GM18858 (cell line): ENCODE measurements around the gene ENPP3.

ENCODE experiments used
- ATAC-seq: cut with Tn5 transposase; IDR thresholded peaks from one replicate; pipeline ENCODE4 v1.9.1; 2021; ENCODE audit not compliant: unreplicated experiment

The ENPP3 gene

DNA sequence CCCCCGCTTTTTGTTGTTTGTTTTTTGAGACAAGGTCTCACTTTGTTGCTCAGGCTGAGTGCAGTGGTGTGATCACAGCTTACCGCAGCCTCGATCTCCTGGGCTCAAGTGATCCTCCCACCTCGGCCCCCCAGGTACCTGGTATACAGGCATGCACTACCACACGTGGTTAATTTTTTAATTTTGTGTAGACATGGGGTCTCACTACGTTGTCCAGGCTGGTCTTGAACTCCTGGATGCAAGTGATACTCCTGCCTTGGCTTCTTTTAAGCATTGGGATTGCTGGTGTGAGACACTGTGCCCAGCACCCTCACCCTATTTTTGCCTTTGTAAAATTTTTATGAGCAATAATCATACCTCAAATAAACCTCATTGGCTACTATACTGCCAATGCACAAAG is 5.5 kb downstream of the ENPP3 start:
- ATAC-seq: no peak

DNA sequence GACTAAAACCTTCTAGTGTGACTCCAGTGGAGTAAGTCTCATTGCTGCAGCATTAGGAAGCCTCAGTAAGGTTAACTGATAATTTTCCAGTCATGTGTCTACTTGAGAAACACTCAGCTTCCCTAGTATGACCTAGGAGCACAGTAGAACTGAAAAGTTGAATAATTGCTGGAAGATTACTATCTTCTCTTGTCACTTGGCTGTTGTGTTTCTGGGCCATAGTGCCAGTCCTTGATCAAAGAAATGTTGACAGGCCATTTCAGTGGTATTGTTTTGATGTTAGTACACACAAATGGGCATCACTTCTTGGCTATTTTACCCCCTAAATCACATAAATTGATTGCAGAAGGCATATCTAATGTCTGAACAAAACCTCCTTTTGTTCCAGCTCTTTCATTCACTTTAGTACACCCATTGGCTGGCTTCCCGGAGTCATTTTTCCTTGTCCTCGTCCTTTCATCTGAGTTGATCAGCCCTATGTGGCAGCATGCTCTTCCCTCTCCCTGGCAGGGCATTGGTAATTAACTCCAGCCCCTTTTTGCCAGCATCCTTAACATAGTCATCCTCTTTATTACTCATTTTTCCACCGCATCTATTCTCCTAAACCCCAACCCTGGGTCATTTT is 6.0 kb downstream of the ENPP3 start:
- no peak for ATAC-seq

DNA sequence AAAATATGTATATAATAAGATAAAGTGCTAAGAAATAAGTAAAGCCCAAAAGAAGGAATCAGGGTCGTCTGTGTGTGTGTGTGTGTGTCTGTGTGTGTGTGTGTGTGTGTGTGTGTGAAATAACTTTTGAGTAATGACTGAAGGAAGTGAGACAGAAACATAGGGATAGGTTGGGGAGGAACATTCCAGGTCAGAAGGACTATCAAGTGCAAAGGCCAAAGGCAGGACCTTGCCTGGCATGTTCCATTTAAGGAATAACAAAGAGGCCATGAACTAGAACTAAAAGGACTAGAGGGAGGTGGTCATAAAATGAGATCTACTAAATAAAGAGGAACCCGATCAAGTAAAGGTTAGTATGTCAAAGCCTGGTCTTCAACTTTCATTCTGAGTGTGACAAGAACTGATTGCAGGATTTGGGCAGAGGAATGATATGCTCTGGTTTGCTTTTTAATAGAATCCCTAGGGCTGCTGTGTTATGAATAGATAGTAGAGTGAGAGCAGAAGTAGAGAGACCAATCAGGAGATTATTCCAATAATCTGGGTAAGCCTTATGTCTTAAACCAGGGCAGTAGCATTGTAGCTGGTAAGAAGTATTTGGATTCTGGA is 6.9 kb downstream of the ENPP3 start:
- no peak for ATAC-seq

DNA sequence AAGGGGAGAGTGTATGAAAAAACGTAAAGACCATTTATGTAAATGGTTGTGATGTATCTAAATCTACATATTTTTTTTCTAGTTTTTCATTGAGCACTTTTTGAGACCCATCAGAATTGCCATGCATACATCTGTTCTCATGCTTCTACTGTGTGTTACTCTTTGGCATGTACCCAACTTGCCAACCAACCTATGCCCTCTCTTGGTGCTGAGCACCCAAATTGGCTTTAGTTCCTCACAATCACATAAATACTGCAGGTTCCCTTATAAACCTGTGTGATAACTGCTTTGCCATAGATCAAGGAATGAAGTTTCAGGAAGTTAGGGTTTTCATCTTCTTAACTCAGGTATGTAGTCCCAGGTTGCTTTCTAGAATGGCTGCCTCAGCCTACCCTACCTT is 7.8 kb downstream of the ENPP3 start:
- no peak for ATAC-seq

DNA sequence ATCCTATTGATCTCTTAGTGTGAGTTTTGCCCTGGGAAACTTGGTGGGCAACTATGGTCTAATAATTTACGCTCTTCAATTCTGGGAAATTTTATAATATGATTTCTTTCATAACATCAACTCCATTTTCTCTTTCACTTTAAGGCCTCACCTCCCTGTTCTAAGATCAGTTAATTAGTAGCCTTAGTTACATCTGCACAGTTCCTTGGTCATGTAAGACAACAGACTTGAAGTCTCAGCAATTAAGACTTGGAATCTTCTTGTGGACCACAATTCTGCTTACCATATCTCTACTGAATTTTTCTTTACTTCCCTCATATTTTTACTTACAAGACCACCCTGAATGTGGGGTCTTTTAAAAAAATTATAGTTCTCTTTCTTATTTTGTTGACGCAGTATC is 8.7 kb downstream of the ENPP3 start:
- ATAC-seq: no peak

DNA sequence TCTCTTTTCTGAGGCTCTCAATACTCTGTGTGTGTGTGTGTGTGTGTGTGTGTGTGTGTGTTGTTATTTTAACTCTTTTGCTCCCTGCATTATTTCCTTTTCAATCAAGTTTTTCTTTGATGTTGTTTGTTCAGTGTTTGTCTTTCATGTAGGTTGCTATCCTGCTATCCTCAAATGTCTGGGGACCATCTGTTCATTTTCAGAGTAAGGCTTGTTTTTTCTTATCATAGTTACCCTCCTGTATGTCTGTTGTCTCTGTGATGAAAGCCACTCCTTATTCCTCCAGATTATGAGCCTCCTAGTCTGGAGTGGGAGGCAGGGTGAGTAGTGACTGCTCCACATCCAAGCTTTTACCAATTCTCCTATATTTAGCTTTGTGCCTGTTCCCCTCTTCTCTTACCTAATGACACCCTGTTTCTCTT is 9.2 kb downstream of the ENPP3 start:
- ATAC-seq: no peak

DNA sequence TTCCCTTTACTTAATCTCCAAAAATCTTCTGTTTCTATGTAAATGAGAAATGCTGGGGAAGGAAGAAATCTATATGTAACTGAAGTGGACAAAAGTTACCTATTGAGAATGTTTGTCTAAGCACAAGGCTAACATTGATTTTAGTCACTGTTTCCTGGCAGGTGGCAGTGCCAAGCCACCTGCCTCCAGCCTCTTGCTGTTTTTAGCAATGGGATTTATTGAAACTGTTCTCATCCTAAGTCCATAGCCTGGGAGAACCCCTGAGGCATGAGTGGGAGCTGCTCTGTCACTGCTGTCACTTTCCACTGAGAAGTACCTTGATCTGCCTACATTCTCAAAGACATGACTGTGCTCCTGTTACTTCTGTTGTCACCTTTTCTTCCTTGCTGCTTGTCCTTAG is 14.7 kb downstream of the ENPP3 start:
- ATAC-seq: no peak

DNA sequence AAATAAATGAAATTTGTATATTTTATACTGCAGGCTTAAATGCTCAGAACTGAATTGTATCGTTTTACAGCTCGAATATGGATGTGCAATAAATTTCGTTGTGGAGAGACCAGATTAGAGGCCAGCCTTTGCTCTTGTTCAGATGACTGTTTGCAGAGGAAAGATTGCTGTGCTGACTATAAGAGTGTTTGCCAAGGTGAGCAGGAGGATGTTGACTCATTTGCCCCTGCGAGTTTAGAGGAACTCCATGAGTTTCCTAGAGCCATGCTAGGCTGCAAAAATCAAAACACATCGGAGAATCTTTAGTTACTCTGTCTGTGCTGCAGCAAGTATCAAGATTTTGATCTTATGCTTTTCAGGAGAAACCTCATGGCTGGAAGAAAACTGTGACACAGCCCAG is 15.4 kb downstream of the ENPP3 start:
- no peak for ATAC-seq

DNA sequence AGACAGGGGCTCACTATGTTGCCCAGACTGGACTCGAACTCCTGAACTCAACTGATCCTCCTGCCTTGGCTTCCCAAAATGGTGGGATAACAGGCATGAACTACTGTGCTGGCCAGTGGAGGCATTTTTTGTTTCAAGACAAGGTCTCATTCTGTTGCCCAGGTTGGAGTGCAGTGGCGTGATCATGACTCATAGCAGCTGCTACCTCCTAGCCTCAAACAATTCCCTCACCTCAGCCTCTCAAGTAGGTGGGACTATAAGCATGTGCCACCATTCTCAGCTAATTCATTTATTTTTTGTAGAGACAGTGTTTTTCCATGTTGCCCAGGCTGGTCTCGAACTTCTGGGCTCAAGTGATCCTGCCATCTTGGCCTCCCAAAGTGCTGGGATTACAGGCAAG is 17.2 kb downstream of the ENPP3 start:
- no peak for ATAC-seq

DNA sequence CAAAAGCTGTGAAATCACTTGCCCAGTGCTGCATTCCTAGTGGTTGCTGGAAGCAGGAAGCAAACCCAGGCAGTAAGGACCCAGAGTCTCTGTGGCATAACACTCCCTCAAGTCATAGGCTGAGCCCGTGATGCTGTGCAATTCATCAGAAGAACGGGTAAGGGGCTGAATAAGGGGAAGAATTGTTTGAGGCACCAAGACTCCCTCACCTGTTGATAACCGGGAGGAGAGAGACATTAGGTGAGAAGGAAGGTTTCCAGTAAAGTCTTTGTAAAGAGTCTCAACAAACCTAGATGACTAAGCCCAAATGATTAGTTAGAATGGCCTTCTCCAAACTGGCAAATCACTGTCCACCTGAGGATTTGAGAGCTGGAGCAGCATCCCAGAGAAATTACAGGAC is 18.3 kb downstream of the ENPP3 start:
- no peak for ATAC-seq

DNA sequence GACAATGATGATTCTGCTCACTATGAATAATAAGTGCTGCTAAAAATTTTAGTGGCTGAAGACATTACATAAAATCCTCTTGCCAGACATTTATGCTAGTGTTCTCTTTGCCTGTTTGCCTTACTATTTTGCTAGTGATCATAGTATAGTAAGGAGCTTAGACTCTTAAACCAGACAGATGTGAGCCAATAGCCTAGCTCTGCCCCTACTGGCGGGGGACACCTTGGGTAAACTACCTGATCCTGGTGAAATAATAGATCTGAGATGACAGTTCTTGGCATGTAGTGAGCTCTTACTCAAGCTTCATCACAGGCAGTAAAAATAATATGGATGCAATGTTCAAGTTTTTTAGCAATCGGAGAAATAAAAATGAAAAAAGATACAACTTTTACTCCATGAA is 18.8 kb downstream of the ENPP3 start:
- ATAC-seq: no peak

DNA sequence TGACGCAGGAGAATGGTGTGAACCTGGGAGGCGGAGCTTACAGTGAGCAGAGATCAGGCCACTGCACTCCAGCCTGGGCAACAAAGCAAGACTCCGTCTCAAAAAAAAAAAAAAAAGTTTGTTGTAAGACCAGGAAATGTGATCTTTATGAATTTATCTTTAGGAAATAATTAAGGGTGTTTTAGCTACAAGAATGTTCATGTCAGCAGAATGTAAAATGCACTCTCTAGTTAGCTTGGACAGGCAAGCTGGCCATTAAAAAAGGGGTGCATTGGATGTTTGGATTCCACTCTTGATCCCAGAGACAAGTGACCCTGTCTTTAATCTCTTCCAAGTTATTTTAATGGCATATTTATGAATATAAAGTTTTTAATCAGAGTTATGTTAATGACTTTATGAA is 19.6 kb downstream of the ENPP3 start:
- no peak for ATAC-seq

DNA sequence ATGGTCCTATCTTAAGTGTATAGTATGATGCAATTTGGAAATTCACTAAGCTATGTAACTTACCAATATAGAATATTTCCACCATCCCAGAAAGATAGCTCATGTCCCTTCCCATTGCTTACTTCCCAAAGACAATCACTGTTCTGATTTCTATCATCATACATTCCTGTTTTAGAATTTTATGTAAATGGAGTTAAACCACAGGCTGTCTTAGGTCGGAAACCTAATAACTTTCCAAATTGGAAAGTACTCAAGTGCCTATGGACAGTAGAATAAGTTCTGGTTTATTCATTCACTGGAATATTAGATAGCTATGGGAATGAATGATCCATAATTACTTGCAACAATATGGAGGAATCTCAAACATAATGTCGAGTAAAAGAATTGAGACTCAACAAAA is 20.1 kb downstream of the ENPP3 start:
- no peak for ATAC-seq

DNA sequence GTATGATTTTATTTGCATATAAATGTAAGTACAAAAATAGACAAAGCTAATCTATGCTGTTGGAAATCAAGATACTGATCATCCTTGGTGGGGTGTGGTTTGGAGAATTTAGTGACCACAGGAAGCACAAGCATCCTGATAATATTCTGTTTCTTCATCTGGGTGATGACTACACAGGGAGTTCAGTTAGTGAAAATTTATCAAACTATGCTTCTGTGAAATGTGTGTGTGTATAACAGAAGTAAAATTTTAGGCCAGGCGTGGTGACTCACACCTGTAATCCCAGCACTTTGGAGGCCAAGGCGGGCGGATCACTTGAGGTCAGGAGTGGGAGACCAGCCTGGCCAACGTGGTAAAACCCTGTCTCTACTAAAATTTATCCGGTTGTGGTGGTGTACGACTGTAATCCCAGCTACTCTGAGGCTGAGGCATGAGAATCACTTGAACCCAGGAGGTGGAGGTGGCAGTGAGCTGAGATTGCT is 20.6 kb downstream of the ENPP3 start:
- no peak for ATAC-seq

DNA sequence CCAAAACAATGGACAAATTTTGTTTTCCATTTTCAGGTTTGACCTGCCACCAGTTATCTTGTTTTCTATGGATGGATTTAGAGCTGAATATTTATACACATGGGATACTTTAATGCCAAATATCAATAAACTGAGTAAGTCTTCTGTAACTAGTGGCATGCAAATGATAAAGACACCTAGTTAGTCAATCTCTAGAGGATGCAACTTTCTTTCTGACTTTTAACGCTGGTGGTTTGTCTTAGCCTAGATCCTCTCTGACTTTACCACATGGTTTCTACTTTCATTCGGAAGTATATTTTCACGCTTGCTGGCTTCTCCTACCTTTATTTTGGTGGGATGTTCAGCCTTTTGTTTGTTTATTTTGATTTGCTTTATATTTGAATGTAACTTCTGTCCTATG is 21.2 kb downstream of the ENPP3 start:
- ATAC-seq: no peak

DNA sequence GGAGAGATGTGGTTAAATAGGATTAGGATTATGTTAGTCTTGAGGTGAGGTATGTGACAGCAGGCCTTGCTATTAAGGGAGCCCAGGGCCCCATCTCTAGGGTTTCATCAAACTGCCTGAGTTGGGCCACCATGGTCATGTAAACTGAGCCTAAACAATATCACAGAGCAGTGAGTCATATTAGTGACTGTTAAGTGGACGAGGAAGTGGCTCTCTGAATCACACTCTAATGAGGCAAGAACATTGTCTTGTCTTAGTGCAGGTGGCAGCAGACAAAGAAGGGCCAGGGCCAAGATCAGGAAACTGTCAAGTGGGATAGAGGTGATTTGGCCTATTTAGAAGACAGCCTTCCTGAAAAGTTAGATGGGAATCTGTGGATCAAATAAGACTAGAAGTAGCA is 23.1 kb downstream of the ENPP3 start:
- ATAC-seq: no peak

DNA sequence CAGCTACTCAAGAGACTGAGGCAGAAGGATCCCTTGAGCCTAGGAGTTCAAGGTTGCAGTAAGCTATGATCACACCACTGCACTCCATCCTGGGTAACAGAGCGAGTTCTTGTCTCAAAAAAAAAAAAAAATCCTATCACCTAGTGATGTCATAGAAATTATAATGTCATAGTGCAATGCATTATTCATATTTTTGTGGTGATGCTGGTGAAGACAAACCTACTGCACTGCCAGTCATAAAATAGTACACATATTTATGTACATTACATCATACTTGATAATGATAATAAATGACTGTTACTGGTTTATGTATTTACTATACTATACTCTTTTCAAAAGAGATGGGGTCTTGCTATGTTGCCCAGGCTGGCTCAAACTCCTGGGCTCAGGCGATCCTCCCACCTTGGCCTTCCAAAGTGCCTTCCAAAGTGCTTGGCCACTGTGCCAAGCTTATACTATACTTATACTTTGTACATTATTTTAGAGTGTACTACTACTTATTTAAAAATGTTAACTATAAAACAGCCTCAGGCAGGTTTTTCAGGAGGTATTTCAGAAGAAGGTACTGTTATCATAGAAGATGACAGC is 26.6 kb downstream of the ENPP3 start:
- no peak for ATAC-seq

DNA sequence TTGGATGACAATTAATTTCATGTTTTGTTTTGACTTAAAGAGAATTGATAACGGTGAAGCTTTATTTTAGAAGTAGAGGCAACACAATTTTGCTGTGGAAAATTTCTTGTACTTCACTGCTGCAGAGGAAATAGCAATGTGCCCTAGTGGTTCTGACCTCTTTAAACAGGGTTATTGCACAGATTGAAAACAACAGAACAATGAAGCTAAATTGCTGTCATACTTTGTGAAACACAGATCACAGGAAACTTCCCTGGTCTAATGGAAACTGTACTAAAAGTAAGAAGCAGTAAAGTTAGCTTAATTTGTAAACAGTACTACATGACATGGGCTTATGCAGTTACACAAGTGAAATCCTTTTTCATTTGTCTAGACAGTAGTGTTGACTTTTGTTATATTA is 32.8 kb downstream of the ENPP3 start:
- ATAC-seq: no peak

DNA sequence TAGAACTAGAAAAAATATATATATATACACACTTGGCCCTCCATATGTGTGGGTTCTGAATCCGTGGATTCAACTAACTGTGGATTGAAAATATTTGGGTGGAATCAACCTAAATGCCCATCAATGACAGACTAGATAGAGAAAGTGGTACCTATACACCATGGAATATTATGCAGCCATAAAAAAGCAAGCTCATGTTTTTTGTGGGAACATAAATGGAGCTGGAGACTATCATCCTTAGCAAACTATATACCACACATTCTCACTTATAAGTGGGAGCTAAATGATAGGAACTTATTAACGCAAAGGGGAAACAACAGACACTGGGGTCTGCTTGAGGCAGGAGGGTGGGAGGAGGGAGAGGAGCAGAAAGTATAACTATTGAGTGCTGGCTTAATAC is 36.1 kb downstream of the ENPP3 start:
- no peak for ATAC-seq

DNA sequence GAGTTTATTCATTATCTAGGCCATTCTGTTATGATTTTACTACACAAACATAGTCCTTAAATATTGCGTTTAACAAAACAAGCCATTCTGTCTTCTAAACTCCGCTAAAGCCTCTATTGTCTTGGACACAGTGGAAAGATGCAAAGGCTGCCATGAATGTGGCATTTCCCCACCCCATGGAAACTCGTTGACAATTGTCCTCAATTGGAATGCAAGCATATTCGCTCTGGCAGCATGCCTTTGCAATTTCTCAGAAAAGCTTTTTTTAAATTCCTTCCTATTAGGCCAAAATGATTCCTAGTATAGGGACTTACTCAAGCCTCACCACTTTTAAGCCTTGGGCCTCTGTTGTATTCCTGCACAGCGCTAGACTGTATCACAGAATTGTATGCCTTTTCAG is 41.3 kb downstream of the ENPP3 start:
- no peak for ATAC-seq

DNA sequence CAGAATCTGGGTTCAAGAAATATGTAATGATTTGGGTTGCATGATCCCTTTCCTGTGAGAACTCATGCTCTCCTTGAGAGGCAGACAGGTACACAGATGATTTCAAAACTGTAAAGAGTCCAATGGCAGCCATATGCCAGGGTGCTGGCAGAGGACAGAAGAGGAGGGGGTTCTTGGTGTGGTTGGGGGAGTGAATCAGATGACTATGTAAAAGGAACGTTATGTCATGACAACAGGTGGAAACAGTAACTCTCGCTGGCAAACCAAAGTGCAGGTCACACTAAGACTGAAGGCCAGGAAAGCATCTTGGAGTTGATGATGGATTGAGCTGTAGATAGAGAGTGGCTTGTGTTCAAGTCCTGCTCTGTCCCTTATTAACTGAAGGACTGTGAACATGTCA is 43.8 kb downstream of the ENPP3 start:
- ATAC-seq: no peak

DNA sequence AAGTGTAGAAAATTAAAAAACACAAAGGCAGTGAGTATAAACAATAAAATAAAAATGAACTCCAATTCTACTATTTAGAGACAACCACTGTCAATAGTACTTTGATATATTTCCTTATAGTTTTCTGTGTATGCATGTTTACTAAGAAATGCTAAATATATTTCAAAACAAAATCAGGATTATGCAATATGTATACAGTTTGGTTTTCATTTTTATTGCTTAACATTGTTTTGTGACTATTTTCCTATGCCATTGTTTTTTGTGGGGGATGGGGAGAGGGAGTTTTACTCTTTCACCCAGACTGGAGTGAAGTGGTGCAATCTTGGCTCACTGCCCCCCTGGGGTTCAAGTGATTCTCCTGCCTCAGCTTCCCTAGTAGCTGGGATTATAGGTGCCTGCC is 44.5 kb downstream of the ENPP3 start:
- ATAC-seq: no peak

DNA sequence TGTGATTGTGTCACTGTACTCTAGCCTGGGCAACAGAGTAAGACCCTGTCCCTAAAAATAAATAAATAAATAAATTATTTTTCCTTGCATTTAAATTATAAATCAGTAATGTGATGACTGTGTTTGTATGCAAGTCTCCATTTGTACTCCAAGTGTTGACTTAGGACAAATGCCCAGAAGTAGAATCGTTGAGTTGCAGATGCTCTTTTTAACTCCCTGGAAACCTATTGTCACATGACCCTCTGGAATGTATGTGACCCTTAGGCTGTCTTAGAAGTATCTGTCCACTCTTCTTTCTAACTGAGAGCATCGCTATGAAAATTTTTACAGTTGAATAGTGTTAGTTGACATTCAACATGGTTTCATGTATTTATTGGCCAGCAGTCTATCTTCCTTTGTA is 45.3 kb downstream of the ENPP3 start:
- no peak for ATAC-seq
